Astrocyte (in vitro differentiated cells and primary cell): ENCODE results near the gene ITGB2. TPM values are rescaled to one million over a fixed set of nuclear protein-coding genes. Genes with fewer than 3 reads are reported as not detected.

Source experiments
- DNase-seq: peaks from one replicate; pipeline ENCODE4 v3.0.0-alpha.2; 2010; ENCODE audit warnings: low read depth
- FAIRE-seq: peaks from 2 replicates; lab custom pipeline; 2011; peaks lifted over from hg19 to GRCh38; lab: Jason Lieb, UNC
- H2AFZ ChIP-seq: 2 replicates; pipeline ENCODE4 v1.6.0; 2012; ENCODE audit warnings: low read depth, low read length, inconsistent platforms
- H3K27ac ChIP-seq: 2 replicates; pipeline ENCODE4 v1.5.1; 2011; ENCODE audit warnings: low read depth, low read length, inconsistent platforms
- H3K27me3 ChIP-seq: 2 replicates; pipeline ENCODE4 v1.6.0; 2011; ENCODE audit warnings: low read length, inconsistent platforms; ENCODE audit not compliant: insufficient read depth
- H3K36me3 ChIP-seq: 2 replicates; pipeline ENCODE4 v1.5.1; 2011; ENCODE audit warnings: low read length, inconsistent platforms; ENCODE audit not compliant: insufficient read depth
- H3K4me1 ChIP-seq: 2 replicates; pipeline ENCODE4 v1.5.1; 2011; ENCODE audit warnings: low read length, inconsistent platforms; ENCODE audit not compliant: insufficient read depth
- H3K4me2 ChIP-seq: 2 replicates; pipeline ENCODE4 v1.6.0; 2012; ENCODE audit warnings: low read length, inconsistent platforms
- H3K4me3 ChIP-seq: 2 replicates; pipeline ENCODE4 v1.5.1; 2011; ENCODE audit warnings: low read depth, mild to moderate bottlenecking, low read length, inconsistent platforms; ENCODE audit not compliant: insufficient read depth
- H3K79me2 ChIP-seq: 2 replicates; pipeline ENCODE4 v1.6.0; 2012; ENCODE audit warnings: mild to moderate bottlenecking, low read length, inconsistent platforms; ENCODE audit not compliant: insufficient read depth
- H3K9ac ChIP-seq: 2 replicates; pipeline ENCODE4 v1.6.0; 2012; ENCODE audit warnings: mild to moderate bottlenecking, low read length, inconsistent platforms
- H3K9me3 ChIP-seq: 2 replicates; pipeline ENCODE4 v1.5.1; 2012; ENCODE audit warnings: low read depth, mild to moderate bottlenecking, low read length, inconsistent platforms; ENCODE audit not compliant: insufficient read depth
- H4K20me1 ChIP-seq: 2 replicates; pipeline ENCODE4 v1.6.0; 2012; ENCODE audit warnings: low read length, inconsistent platforms; ENCODE audit not compliant: insufficient read depth
- H3K27ac Mint-ChIP-seq: one replicate; pipeline ENCODE4 v1.8.0; 2021; ENCODE audit warnings: mild to moderate bottlenecking, mixed read lengths; ENCODE audit not compliant: unreplicated experiment
- H3K27me3 Mint-ChIP-seq: one replicate; pipeline ENCODE4 v1.8.0; 2021; ENCODE audit warnings: low read depth, mixed read lengths; ENCODE audit not compliant: unreplicated experiment
- H3K36me3 Mint-ChIP-seq: one replicate; pipeline ENCODE4 v1.8.0; 2021; ENCODE audit warnings: low read depth, mixed read lengths; ENCODE audit not compliant: unreplicated experiment
- H3K4me1 Mint-ChIP-seq: one replicate; pipeline ENCODE4 v1.8.0; 2021; ENCODE audit warnings: low read depth, mixed read lengths; ENCODE audit not compliant: unreplicated experiment
- H3K4me3 Mint-ChIP-seq: one replicate; pipeline ENCODE4 v1.8.0; 2021; ENCODE audit warnings: mild to moderate bottlenecking, moderate library complexity, mixed read lengths; ENCODE audit not compliant: unreplicated experiment
- H3K9me3 Mint-ChIP-seq: one replicate; pipeline ENCODE4 v1.8.0; 2021; ENCODE audit warnings: mild to moderate bottlenecking, mixed read lengths; ENCODE audit not compliant: unreplicated experiment
- CTCF ChIP-seq: IDR thresholded peaks from 2 replicates; pipeline ENCODE4 v1.5.1; 2011; ENCODE audit warnings: low read depth, mild to moderate bottlenecking, inconsistent platforms, low read length, moderate library complexity; ENCODE audit not compliant: insufficient read depth
- EZH2 ChIP-seq: IDR thresholded peaks from 2 replicates; pipeline ENCODE4 v1.6.1; 2012; ENCODE audit warnings: mild to moderate bottlenecking, low read length, inconsistent platforms; ENCODE audit not compliant: insufficient read depth
- total RNA-seq: library from RNA; stranded (reverse); gene quantifications from 2 replicates; pipeline ENCODE4 v1.2.1, GENCODE V29; 2021

Gene ITGB2
- total RNA-seq, 1 donor from 2014 or later = 0.61 TPM

GRCh38 chr21:44873356-44874239 is 47.1 kb downstream of the ITGB2 start, which contains the start of gene PTTG1IP:
Gene PTTG1IP, minus strand, starts transcription at chr21:44873690. Its CDS starts 74 bp downstream, at chr21:44873616.
- peak; percentile 84 for DNase-seq
- peak within 1 kb of the TSS; percentile 85 for H3K4me3 ChIP-seq
- no peaks in the 10 kb centered on the region for H3K9me3 ChIP-seq
- no peaks in the 10 kb centered on the region for H3K36me3 ChIP-seq
- H3K79me2 ChIP-seq = peaks cover 37% of the 10 kb centered on the region
- Mint-ChIP-seq H3K36me3 (peaks cover 2% of the 10 kb centered on the region), H3K4me3 (peak within 1 kb of the TSS; percentile 96), H3K4me1 (peaks cover 27% of the 10 kb centered on the region), H3K27ac (peak within 1 kb of the TSS; percentile 89), H3K27me3 (peaks cover 8% of the 10 kb centered on the region), H3K9me3 (no peaks in the 10 kb centered on the region)
- peak within 1 kb of the TSS; percentile 85 for H3K9ac ChIP-seq
- peaks cover 50% of the 10 kb centered on the region for H3K4me1 ChIP-seq
- peak within 1 kb of the TSS; percentile 86 for H2AFZ ChIP-seq
- H3K27me3 ChIP-seq = no peaks in the 10 kb centered on the region
- FAIRE-seq = no peak
- H3K4me2 ChIP-seq = peak within 1 kb of the TSS; percentile 94
- H4K20me1 ChIP-seq = peaks cover 40% of the 10 kb centered on the region
- peak within 1 kb of the TSS; percentile 56 for H3K27ac ChIP-seq
- TF ChIP-seq EZH2 = no peak
- TF ChIP-seq CTCF = no peak

GRCh38 chr21:44872649-44873355 is 47.9 kb downstream of the ITGB2 start:
- FAIRE-seq (no peak), DNase-seq (peak; percentile 40)
- no peaks in the 10 kb centered on the region for H3K9me3 ChIP-seq
- peak overlapping the region; percentile 94 for H3K4me2 ChIP-seq
- Mint-ChIP-seq H3K36me3 (peaks cover 2% of the 10 kb centered on the region), H3K27me3 (peaks cover 6% of the 10 kb centered on the region), H3K27ac (peak overlapping the region; percentile 89), H3K4me1 (peaks cover 35% of the 10 kb centered on the region), H3K4me3 (peak overlapping the region; percentile 96), H3K9me3 (no peaks in the 10 kb centered on the region)
- peaks cover 58% of the 10 kb centered on the region for H3K4me1 ChIP-seq
- H3K36me3 ChIP-seq = no peaks in the 10 kb centered on the region
- no peaks in the 10 kb centered on the region for H3K27me3 ChIP-seq
- no peak for TF ChIP-seq EZH2
- no peak for TF ChIP-seq CTCF
- peak overlapping the region; percentile 56 for H3K27ac ChIP-seq
- H3K4me3 ChIP-seq = peak overlapping the region; percentile 85
- peak overlapping the region; percentile 85 for H3K9ac ChIP-seq
- H3K79me2 ChIP-seq = peaks cover 45% of the 10 kb centered on the region
- H4K20me1 ChIP-seq = peaks cover 48% of the 10 kb centered on the region
- no peak overlapping the region for H2AFZ ChIP-seq
